NCI-H748 treated with DMSO at 0.1 percent for 48 hours (cell line): ENCODE results near the gene MRPL4.

Experiments
- DNase-seq: peaks from one replicate; lab custom pipeline; 2025; lab: John Stamatoyannopoulos, UW

Gene MRPL4

GRCh38 chr19:10289167-10289835, 37.3 kb downstream of the MRPL4 start:
- DNase-seq, result peak; percentile 39

- DNase-seq, result no peak
Measured at GRCh38 chr19:10289836-10290356, 37.9 kb downstream of the MRPL4 start, which contains the start of gene ICAM5. Gene ICAM5, plus strand, starts transcription at chr19:10289952. Its CDS starts 92 bp downstream, at chr19:10290044.

GRCh38 chr19:10290357-10290875, 38.4 kb downstream of the MRPL4 start:
- DNase-seq, result no peak

- no peak for DNase-seq
Measured at GRCh38 chr19:10290876-10291553, 39.0 kb downstream of the MRPL4 start.

GRCh38 chr19:10291554-10292205, 39.7 kb downstream of the MRPL4 start:
- DNase-seq, result no peak

- DNase-seq, result peak; percentile 50
Measured at GRCh38 chr19:10292206-10292788, 40.3 kb downstream of the MRPL4 start.

GRCh38 chr19:10292789-10293636, 41.0 kb downstream of the MRPL4 start:
- DNase-seq, result no peak

- no peak for DNase-seq
Measured at GRCh38 chr19:10293637-10294367, 41.8 kb downstream of the MRPL4 start.

GRCh38 chr19:10294368-10294697, 42.3 kb downstream of the MRPL4 start:
- no peak for DNase-seq

GRCh38 chr19:10295305-10295846, 43.4 kb downstream of the MRPL4 start:
- DNase-seq, result no peak

- no peak for DNase-seq
Measured at GRCh38 chr19:10295847-10296591, 44.0 kb downstream of the MRPL4 start.

- no peak for DNase-seq
Measured at GRCh38 chr19:10299545-10300458, 47.8 kb downstream of the MRPL4 start.

GRCh38 chr19:10305139-10305806, 53.3 kb downstream of the MRPL4 start:
- no peak for DNase-seq

GRCh38 chr19:10306327-10306726, 54.3 kb downstream of the MRPL4 start:
- no peak for DNase-seq

GRCh38 chr19:10309423-10309822, 57.4 kb downstream of the MRPL4 start, which contains the start of gene ZGLP1:
Gene ZGLP1, minus strand, starts transcription at chr19:10309815.
- DNase-seq, result no peak
